Fibroblast of skin of right biceps (primary cell): Measurements from ENCODE around the gene BCR.

Experiments
- DNase-seq: peaks from one replicate; pipeline ENCODE4 v3.0.0-alpha.2; 2013

Gene BCR

GRCh38 chr22:23263651-23264555 is 83.6 kb downstream of the BCR start:
- peak; percentile 16 for DNase-seq

DNA sequence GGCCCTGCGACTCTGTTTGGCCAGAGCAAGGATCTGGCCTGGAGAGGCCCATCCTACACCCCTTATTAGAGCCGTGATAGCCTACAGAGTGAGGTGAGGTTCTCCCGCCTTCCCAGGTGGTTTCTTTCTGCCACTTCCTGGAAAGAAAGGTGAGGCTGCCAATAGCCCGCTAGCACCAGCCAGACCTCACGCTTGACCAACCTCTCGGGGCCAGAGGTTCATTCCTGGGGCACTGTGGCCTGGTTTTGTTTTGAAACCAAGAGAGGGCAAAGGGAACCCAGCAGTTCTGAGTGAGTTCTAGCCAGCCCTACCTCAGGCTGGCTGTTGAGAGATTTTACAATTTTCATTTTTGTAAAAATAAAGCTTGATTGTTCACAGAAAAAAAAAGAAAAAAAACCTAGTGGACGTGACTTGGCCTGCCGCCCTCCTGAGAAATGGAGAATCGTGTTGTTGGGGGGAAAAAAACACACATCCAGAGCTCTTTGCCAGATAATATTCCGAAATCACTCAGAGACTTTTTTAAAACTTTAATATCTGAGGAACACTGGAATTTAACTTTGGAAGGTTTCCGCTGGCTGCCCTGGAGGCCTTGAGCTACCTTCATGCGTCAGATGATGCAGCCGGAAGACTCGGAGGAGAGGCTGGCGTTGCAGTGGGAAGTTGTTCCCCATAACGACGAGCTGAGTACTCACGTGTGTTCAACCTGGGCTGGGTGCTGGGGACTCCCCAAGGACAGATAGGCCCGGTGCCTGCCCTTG is 84.5 kb downstream of the BCR start:
- DNase-seq, result no peak

DNA sequence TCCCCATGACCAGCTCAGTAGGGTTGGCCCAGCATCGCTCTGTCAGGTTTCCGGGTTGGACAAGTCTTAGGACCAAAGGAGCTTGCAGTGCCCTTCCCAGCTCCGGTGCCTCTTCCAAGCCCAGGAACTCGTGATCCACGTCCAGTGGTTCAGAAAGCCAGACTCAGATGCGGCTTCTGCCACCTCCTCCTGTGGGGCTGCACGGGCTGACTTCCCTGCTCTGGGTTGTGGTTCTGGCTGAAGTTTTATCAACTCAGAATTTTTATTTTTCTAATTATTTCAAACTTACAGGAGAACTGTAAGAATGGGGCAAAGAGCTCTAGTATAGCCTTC is 85.0 kb downstream of the BCR start:
- DNase-seq, result no peak

- no peak for DNase-seq
These were observed 86.5 kb downstream of the BCR start for GRCh38 chr22:23266780-23267179.

DNA sequence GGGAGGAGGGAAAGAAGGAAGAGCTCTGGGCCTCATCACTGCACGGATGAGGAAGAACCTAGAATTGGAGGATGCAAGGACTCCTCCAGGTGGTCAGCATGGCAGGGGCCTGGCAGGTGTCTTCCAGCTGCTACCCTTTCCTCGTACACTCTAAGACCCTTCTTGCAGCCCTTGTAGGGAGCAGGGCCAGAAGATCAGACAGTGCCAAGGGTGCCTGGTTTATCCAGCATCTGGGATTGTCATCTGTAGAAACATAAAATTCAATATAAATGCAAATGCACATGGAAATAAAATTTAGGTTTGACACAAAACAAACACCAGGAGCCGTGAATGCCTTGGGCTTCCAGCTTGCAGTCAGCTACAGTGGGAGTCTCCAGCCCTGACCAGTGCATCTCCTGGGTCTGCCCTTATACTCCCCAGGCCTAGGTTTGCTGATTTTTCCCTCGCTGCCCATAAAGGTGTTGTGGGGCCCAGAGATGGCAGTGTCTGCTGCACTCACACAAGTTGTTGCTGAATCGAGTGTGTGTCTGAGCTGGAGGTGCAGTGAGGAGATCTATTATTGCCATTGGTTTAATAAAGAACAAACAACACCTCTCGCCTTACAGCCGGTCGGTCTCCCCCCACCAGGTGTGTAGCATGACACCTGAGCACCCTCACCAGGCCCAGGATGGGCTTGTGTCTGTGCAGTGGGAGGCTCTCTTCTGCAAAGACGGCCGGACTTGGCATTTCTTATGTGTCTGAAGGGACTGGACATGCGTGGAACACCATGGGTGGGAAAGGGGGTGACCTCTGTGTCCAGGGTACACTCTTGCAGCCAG is 87.1 kb downstream of the BCR start:
- no peak for DNase-seq

DNA sequence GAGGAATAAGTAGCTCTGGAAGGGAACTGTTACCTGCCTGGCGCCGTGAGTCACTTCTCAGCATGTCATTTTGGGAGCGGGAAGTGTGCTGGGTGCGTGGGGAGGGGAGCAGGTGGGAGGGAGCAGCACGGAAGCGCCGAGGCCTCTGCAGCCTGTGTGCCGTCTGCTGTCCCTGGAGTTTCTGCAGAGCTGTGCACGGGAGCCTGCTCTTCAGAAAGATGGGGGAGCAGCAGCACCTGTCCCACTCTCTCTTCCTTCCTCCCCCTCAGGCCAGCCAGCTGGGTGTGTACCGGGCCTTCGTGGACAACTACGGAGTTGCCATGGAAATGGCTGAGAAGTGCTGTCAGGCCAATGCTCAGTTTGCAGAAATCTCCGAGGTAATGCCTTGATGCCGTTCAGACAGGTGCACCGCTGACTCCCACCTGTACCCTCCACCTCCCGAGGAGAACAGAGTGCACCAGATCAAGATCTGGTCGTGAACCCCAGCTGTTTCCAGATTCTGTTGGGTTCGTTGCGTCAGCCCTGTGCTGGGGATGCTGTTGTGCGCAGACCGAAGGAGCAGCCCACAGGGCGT is 87.9 kb downstream of the BCR start:
- DNase-seq, result no peak

GRCh38 chr22:23268877-23269276 is 88.6 kb downstream of the BCR start:
- no peak for DNase-seq

GRCh38 chr22:23269441-23270211 is 89.3 kb downstream of the BCR start:
- no peak for DNase-seq

- peak; percentile 5 for DNase-seq
These were observed 90.0 kb downstream of the BCR start for GRCh38 chr22:23270212-23270733.

DNA sequence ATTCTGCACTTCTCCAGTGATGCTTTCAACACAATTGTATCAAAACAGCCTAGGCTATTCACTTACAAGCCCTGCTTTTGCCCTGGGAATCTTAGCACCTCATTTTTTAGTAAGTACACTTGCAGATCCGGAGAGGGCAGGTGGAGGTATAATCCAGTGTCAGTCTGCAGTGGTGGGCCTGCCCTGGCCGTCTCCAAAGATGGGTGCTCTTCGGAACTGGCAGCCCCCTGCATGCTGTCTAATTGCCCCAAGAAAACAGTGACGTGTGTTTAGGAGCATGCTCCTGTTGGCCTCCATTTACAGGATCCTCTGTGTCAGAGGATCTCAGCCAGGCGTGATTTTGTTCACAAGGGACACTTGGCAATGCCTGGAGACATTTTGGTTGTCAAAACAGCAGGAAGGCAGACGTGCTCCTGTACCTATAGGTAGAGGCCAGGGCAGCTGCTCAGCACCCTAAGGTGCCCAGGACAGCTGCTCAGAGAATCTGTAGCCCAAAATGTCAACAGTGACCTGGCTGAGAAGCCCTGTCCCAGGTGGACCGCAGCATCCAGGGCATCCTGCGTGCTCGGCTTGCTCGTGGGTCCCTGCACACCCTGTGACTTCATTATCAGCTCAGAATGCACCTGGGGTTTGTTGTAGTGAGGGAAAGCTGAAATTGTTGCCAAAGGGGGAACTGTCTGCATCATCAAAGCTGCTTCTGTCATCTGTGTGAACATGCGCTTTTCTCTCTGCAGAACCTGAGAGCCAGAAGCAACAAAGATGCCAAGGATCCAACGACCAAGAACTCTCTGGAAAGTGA is 90.7 kb downstream of the BCR start:
- DNase-seq, result no peak

DNA sequence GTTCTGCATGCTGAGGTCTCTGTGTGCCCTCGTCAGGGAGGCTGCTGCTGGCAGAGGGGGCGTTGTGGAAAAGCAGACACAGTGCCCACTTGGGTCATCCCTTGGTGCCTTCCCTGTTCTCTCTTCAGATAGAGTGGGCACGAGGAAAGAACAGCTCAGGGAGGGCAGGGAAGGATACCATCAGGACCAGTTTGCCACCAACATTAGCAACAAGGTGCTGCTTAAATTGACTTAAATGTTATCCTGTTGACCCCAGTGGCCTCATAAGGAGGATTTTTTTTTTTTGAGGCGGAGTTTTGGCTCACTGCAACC is 91.2 kb downstream of the BCR start:
- DNase-seq, result no peak

DNA sequence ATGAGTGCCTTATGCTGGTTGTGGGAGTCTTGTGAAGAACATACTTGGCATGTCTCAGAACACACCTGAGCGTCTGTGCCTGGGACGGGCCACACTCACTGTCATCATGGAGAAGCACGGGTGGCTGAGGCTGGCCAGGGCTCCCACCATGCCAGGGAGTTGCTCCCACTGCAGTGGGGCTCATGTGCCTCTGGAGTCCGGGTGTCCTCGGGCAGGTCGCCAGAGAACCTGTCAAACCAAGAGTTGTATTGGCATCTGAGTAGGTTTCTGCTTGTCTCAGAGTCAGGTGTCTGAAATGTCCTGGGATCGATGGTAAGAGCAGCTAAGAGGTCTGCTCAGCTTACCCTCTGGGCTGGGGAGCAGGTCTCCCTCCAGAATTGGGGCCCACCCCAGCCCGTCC is 92.1 kb downstream of the BCR start:
- no peak for DNase-seq

GRCh38 chr22:23272834-23273233 is 92.5 kb downstream of the BCR start:
- no peak for DNase-seq

DNA sequence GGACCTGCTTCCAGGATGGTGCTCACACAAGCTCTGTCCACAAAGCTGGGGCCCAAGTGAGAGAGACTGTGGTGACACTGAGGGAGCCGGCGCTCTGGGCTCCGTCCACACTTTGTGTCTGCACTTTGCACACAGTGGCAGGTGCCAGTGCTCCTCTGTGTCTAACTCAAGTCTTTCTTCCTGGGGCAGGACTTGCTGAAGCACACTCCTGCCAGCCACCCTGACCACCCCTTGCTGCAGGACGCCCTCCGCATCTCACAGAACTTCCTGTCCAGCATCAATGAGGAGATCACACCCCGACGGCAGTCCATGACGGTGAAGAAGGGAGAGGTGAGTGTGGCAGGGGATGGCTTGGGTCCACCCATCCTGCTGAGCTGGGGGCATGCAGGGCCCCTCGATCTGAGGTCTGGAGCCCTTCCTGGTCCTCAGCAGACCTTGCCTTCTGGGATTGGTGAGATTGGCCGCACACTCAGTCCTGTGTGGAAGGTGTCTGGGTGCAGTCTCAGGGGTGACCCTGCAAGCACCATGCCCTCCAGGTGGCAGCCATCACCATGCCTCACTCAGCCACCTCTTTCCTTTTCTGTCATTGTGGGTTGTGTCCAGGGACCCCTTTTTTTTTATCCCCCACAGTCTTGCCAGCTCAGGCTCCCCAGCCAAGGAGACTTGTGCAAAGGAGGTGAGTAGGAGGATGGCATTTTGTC is 93.3 kb downstream of the BCR start:
- no peak for DNase-seq

GRCh38 chr22:23274146-23274526 is 93.8 kb downstream of the BCR start:
- DNase-seq, result no peak

DNA sequence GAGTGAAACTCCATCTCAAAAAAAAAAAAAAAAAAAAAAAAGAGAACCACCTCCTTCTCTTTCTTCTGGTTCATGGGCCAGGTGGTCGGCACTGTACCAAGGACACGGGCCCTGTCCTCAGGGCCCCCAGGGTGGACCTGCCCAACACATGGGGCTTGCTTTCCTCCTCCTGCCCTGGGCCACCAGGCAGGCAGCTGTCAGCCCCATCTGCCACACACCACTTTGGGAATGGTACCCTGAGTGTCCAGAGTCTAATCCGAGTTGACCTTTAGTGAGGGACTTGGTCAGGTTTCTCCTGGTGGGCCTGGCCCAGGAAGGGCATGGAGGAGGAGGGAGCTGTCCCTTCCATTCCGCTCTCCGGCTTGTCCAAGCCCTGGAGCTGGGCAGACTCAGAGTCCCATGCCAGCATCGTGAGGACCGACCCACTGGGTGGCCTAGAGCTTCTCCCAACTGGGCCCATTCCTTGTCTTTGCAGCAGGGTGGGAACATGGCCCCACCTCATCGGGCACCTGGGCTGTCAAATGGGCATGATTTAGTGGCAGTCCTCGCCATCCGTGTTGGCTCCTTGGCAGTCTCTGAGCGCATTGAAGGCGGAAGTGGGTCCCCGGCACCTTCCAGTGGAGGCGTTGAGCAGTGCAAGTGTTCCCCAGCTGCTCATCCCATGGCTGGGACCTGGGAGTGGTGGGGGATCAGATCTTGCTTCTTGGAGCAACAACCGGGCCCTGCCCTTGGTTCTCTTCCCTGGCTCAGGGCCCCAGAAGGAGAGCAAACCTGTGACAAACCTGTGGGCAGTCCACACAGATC is 94.8 kb downstream of the BCR start:
- no peak for DNase-seq

DNA sequence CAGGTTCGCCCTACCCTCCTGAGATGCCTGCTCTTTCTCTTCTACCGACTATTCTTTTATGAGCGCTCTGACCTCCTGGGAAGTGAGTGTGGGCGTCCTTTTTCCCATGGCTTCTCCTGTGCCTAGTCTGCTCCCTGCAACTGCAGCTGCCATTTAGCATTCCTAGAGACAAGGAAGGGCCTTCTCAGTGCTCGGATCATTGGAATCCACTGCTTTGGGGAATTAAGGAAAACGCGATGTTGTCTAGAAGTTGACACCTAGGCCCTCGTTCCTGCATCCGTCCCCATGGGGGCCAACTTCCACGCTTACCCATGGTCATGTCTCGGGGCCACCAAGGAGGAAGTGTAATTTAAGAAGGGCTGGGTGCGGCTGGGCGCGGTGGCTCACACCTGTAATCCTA is 95.4 kb downstream of the BCR start:
- DNase-seq, result no peak

GRCh38 chr22:23276656-23277582 is 96.6 kb downstream of the BCR start:
- DNase-seq, result no peak
